Activated CD4-positive, alpha-beta T cell treated with anti-CD3 and anti-CD28 coated beads, Interleukin-2, amount 50 U/mL, for 4 hours (primary cell): ENCODE results near the gene MAST4.

ENCODE experiments used
- DNase-seq, 2 experiments: peaks; one replicate each; pipeline ENCODE4 v3.0.0-alpha.2; 2020

The MAST4 gene

GRCh38 chr5:67028941-67029340 is 432.7 kb downstream of the MAST4 start:
- no peak for DNase-seq

GRCh38 chr5:67029481-67029880 is 433.3 kb downstream of the MAST4 start:
- no peak for DNase-seq

GRCh38 chr5:67030289-67031056 is 434.3 kb downstream of the MAST4 start:
- no peak for DNase-seq

- no peak for DNase-seq
These were observed 434.9 kb downstream of the MAST4 start for GRCh38 chr5:67031057-67031443.

- no peak for DNase-seq
These were observed 435.5 kb downstream of the MAST4 start for GRCh38 chr5:67031692-67032091.

GRCh38 chr5:67032921-67033664 is 436.9 kb downstream of the MAST4 start:
- no peak for DNase-seq

- DNase-seq = no peak
These were observed 437.9 kb downstream of the MAST4 start for GRCh38 chr5:67033880-67034651.

- no peak for DNase-seq
These were observed 439.0 kb downstream of the MAST4 start for GRCh38 chr5:67035098-67035740.

GRCh38 chr5:67037171-67037570 is 441.0 kb downstream of the MAST4 start:
- DNase-seq = no peak

- no peak for DNase-seq
These were observed 442.8 kb downstream of the MAST4 start for GRCh38 chr5:67038817-67039603.

GRCh38 chr5:67042176-67043003 is 446.2 kb downstream of the MAST4 start:
- DNase-seq = no peak

GRCh38 chr5:67043796-67044511 is 447.8 kb downstream of the MAST4 start:
- no peak for DNase-seq

- DNase-seq = no peak
These were observed 449.9 kb downstream of the MAST4 start for GRCh38 chr5:67045816-67046740.

GRCh38 chr5:67047160-67047559 is 451.0 kb downstream of the MAST4 start:
- DNase-seq = no peak

- no peak for DNase-seq
These were observed 451.4 kb downstream of the MAST4 start for GRCh38 chr5:67047616-67048015.

- no peak for DNase-seq
These were observed 453.9 kb downstream of the MAST4 start for GRCh38 chr5:67050125-67050524.

GRCh38 chr5:67050635-67051034 is 454.4 kb downstream of the MAST4 start:
- DNase-seq = no peak

GRCh38 chr5:67051164-67051563 is 455.0 kb downstream of the MAST4 start:
- DNase-seq = no peak

GRCh38 chr5:67052034-67052433 is 455.8 kb downstream of the MAST4 start:
- no peak for DNase-seq
